ENCODE data around the gene C16orf82.

Gene C16orf82

GRCh38 chr16:27033281-27033979 lies 33.3 kb upstream of the C16orf82 start:
- DNase-seq (ENCODE audit: extremely low read depth, low read depth) = no peak
- TF ChIP-seq CTCF (IDR thresholded peaks at IDR 0.05; ENCODE audit: low read depth, low read length) = no peak

- no peak for TF ChIP-seq CTCF (IDR thresholded peaks at IDR 0.05; ENCODE audit: low read depth, low read length)
- DNase-seq (ENCODE audit: extremely low read depth, low read depth) = no peak
Observed at GRCh38 chr16:27040732-27041131, 26.0 kb upstream of the C16orf82 start.

DNA sequence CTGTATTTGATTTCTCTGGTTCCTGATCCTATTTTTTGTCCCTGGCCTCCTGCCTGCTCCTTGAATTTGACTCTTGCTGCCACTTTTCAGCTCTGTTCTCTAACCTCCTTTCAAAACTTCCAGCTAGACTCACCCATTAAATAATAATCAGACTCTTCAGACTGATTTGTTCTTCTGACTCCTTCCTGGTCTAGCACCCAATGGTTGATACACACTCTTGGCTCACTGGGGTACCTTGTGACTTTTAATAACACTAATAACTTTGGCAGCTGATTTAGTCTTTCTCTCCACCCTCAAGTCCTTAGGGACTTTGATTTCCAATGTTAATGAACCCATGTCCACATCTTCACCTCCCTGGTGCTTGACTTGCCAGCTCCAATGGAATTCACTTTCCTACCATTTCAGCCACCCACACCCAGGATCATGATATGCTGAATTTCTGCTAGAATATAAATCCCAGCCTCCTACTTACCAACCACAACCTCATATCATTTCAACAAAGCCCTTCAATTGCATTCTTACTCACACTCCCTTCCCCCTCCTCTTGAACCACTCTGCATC lies 19.7 kb upstream of the C16orf82 start:
- TF ChIP-seq CTCF (IDR thresholded peaks at IDR 0.05; ENCODE audit: low read depth, low read length) = no peak

GRCh38 chr16:27048316-27048715 lies 18.4 kb upstream of the C16orf82 start:
- TF ChIP-seq CTCF (IDR thresholded peaks at IDR 0.05; ENCODE audit: low read depth, low read length) = no peak
- DNase-seq (ENCODE audit: extremely low read depth, low read depth) = no peak

More for the DNA sequence above, 19.7 kb upstream of the C16orf82 start:
- DNase-seq (ENCODE audit: extremely low read depth, low read depth) = no peak

GRCh38 chr16:27049117-27049516 lies 17.6 kb upstream of the C16orf82 start:
- no peak for TF ChIP-seq CTCF (IDR thresholded peaks at IDR 0.05; ENCODE audit: low read depth, low read length)
- no peak for DNase-seq (ENCODE audit: extremely low read depth, low read depth)

DNA sequence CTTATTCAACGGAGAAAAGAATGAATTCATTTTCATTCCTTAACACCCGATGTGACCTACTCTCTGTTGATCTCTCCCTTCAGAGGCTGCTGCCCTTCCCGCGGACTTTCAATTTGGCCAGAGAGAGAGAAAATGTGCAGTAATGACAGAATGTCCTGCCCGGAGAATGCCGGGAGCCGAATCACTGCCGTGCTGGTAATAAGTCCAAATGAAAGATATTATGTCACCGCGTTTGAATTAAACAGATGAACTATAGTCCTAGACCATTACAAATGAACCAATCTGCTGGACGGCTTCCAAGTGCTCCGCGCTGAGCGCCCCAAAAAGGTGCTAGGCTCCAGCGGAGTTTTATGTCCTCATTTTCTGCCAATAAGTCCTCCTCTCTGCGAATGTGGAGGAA lies 14.7 kb upstream of the C16orf82 start:
- no peak for DNase-seq (ENCODE audit: extremely low read depth, low read depth)
- no peak for TF ChIP-seq CTCF (IDR thresholded peaks at IDR 0.05; ENCODE audit: low read depth, low read length)

GRCh38 chr16:27053996-27054395 lies 12.7 kb upstream of the C16orf82 start:
- TF ChIP-seq CTCF (IDR thresholded peaks at IDR 0.05; ENCODE audit: low read depth, low read length) = no peak
- no peak for DNase-seq (ENCODE audit: extremely low read depth, low read depth)
